BLaER1 treated with 17β-estradiol and CSF1 and Interleukin-3, amounts not matched to agents 10 nM and 100 nM (cell line): Measurements from ENCODE around the gene SUN1.
"Not testable (repeated sequence)": the region's sequence is repeated elsewhere in the genome, so short reads cannot be mapped to it uniquely, and the experiment has no call there.

Experiments used
- H3K27ac ChIP-seq, 11 experiments: shearing (Covaris generic); formaldehyde crosslinking; 2 replicates each; pipeline ENCODE4 v1.8.1; 2022
- H3K27me3 ChIP-seq, 11 experiments: shearing (Covaris generic); formaldehyde crosslinking; 2 replicates each; pipeline ENCODE4 v1.8.1; 2022
- H3K36me3 ChIP-seq, 11 experiments: shearing (Covaris generic); formaldehyde crosslinking; 2 replicates each; pipeline ENCODE4 v1.8.1; 2022
- H3K4me1 ChIP-seq, 10 experiments: shearing (Covaris generic); formaldehyde crosslinking; 2 replicates each; pipeline ENCODE4 v1.8.1; 2022
- H3K4me2 ChIP-seq, 11 experiments: shearing (Covaris generic); formaldehyde crosslinking; 2 replicates each; pipeline ENCODE4 v1.8.1; 2022
- H3K4me3 ChIP-seq, 10 experiments: shearing (Covaris generic); formaldehyde crosslinking; 2 replicates each; pipeline ENCODE4 v1.8.1; 2022
- H3K9ac ChIP-seq, 11 experiments: shearing (Covaris generic); formaldehyde crosslinking; 2 replicates each; pipeline ENCODE4 v1.8.1; 2022
- H3K9me3 ChIP-seq, 11 experiments: shearing (Covaris generic); formaldehyde crosslinking; replicated peaks in 1 of 11; 2 replicates each; pipeline ENCODE4 v1.8.1; 2022
- H4K20me1 ChIP-seq, 11 experiments: shearing (Covaris generic); formaldehyde crosslinking; 2 replicates each; pipeline ENCODE4 v1.8.1; 2022
- Cebpa-rat ChIP-seq, 11 experiments: shearing (Covaris generic); IDR thresholded peaks; 2 replicates each; pipeline ENCODE4 v1.8.1; 2022

Gene SUN1

DNA sequence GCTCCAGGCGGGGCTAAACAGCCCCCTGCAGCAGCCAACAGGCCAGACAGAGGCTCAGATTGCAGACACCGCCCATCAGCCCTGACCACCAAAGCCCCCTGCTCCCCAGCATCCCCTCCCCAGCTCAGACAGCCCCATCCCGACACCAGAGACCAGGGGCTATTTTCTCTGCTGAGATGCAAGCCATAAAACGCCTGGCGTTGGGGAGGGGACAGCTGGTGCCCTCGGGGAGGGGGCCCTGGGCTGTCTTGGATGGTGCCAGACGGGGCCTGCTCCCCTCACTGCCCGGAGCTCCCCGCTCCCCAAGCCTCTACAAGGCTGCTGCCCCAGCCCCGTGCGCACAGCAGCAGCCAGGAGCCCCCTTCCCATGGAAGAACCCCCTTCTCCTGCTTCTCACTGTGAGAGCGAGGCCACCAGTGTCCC is 75.9 kb downstream of the SUN1 start:
- H3K36me3 ChIP-seq = peaks cover 11 to 54% (median 23%) of the 10 kb centered on the region in 11 experiments; a peak in 19 of 22 replicates
- H4K20me1 ChIP-seq = peaks cover 26 to 63% (median 39%) of the 10 kb centered on the region in 11 experiments; a peak in 21 of 22 replicates
- TF ChIP-seq Cebpa-rat (IDR thresholded peaks at IDR 0.05) = no peak
- peak overlapping the region in 3 of 11 experiments; percentile 35 to 79 (median 78); a peak in 5 of 22 replicates for H3K27ac ChIP-seq
- peaks cover 27 to 85% (median 60%) of the 10 kb centered on the region in 10 experiments for H3K4me1 ChIP-seq
- peaks cover 4 to 53% (median 30%) of the 10 kb centered on the region in 11 experiments; a peak in 21 of 22 replicates for H3K27me3 ChIP-seq
- no peak overlapping the region; a peak in 1 of 20 replicates for H3K4me3 ChIP-seq
- peak overlapping the region in 10 of 11 experiments; percentile 78 to 98 (median 90); a peak in 16 of 22 replicates for H3K4me2 ChIP-seq
- peak overlapping the region in 8 of 11 experiments; percentile 12 to 74 (median 40); a peak in 10 of 22 replicates for H3K9ac ChIP-seq
- H3K9me3 ChIP-seq = no peaks in the 10 kb centered on the region

DNA sequence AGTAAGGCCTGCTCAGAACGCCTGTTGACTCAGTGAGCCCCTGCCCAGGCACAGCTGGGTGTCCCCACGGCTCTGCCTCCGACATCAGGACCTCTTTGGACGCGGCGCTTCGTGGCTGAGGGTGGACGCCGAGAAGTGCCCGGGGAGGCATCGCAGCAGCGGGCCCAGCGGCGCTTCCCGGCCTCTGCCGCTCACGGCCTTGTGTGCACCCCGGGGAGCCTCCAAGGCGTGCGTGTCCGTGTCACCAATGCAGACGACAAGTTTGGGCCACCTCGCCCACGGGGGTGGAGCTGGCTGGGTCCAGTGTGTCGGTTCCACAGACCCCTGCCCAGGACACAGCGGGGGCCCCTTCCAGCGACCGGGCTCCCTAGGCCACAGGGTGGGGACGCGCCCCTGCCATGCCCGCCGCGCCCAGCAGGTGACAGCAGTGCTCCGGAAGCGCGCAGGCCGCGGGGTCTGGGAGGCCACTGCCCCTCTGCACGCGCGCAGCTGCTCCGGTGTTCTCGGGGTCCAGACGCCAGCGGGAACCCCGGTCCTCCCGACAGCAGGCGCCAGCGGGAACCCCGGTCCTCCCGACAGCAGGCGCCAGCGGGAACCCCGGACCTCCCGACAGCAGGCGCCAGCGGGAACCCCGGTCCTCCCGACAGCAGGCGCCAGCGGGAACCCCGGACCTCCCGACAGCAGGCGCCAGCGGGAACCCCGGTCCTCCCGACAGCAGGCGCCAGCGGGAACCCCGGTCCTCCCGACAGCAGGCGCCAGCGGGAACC is 76.5 kb downstream of the SUN1 start:
- Histone ChIP-seq H4K20me1 (peaks cover 26 to 59% (median 34%) of the 10 kb centered on the region in 11 experiments; a peak in 21 of 22 replicates), H3K27me3 (peaks cover 4 to 53% (median 30%) of the 10 kb centered on the region in 11 experiments; a peak in 21 of 22 replicates), H3K4me1 (peaks cover 27 to 85% (median 59%) of the 10 kb centered on the region in 10 experiments), H3K36me3 (peaks cover 11 to 53% (median 18%) of the 10 kb centered on the region in 11 experiments; a peak in 20 of 22 replicates), H3K9ac (peak overlapping the region in 9 of 11 experiments; percentile 12 to 74 (median 39); a peak in 16 of 22 replicates), H3K4me2 (peak overlapping the region; percentile 77 to 99 (median 89)), H3K27ac (peak overlapping the region in 4 of 11 experiments; percentile 47 to 79 (median 64); a peak in 6 of 22 replicates), H3K4me3 (peak overlapping the region; percentile 26 to 57 (median 42); a peak in 18 of 20 replicates)
- H3K9me3 ChIP-seq = not testable (repeated sequence)

DNA sequence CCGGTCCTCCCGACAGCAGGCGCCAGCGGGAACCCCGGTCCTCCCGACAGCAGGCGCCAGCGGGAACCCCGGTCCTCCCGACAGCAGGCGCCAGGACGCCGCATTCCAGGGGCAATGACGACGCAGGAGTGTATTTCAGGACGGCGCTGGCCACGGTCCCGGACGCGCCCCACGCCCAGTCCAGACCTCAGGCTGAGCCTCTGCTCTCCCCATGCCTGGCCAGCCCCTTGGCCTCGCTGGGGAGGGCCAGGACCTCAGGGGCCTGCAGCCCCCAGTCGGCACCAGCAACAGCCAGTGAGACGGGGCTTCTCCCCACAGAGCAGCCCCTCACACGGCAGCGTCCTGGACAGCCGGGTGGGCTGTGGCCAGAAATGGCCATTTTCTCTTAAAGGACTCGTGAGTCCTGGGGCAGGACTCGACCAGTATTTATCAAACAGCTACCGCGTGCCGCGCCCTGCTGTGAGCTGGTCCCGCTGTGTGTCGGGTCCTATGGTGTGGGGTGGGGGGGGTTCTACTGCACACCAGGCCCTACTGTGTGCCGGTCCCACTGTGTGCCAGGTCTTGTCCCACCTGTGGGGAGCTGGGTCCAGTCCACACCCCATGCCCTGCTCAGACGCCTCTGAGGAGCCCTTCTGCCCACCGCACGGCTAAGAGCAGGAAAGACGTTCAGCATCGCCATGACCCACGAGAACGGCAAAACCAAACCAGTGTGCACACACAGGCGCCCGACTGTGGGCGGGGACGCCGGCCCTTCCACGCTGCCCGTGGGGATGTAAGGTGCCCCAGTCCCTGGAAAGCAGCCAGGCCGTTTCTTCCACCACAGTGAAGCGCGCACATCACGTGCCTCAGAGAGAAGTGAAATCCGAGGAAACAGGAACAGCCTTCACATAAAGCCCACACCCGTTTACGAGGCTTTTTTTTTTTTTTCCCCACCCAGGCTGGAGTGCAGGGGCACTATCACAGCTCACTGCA is 77.4 kb downstream of the SUN1 start:
- peak overlapping the region; percentile 33 to 76 (median 54); a peak in 19 of 22 replicates for H3K9ac ChIP-seq
- H3K4me3 ChIP-seq = peak overlapping the region in 9 of 10 experiments; percentile 26 to 53 (median 42); a peak in 16 of 20 replicates
- H3K27ac ChIP-seq = peak overlapping the region in 10 of 11 experiments; percentile 18 to 79 (median 46); a peak in 15 of 22 replicates
- H4K20me1 ChIP-seq = peaks cover 21 to 61% (median 29%) of the 10 kb centered on the region in 11 experiments; a peak in 21 of 22 replicates
- peak overlapping the region; percentile 77 to 99 (median 89) for H3K4me2 ChIP-seq
- TF ChIP-seq Cebpa-rat (IDR thresholded peaks at IDR 0.05) = no peak
- H3K4me1 ChIP-seq = peaks cover 27 to 85% (median 66%) of the 10 kb centered on the region in 10 experiments
- H3K36me3 ChIP-seq = peaks cover 4 to 53% (median 13%) of the 10 kb centered on the region in 11 experiments; a peak in 20 of 22 replicates
- peaks cover 4 to 50% (median 30%) of the 10 kb centered on the region in 11 experiments; a peak in 21 of 22 replicates for H3K27me3 ChIP-seq
- peaks cover 0 to 10% (median 0%) of the 10 kb centered on the region in 11 experiments; a peak in 1 of 22 replicates for H3K9me3 ChIP-seq

DNA sequence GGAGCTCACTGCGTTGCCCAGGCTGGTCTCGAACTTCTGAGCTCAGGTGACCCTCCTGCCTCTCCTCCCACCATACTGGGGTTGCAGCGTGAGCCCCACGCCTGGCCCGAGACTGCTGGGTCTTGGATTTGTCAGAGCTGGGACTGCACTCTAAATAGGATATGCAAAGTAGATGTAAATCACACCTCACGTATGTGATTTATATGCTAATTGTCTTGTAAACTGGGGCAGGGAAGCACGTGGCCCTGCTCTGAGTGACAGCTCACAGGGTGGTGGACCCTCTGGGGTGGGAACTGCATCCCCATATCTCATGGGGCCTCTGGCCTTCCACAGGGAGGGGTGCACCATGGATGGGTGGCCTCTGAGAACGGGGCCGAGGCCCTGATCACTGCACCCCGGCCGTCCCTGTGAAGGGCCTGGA is 78.2 kb downstream of the SUN1 start:
- TF ChIP-seq Cebpa-rat (IDR thresholded peaks at IDR 0.05) = no peak
- peak overlapping the region in 9 of 11 experiments; percentile 19 to 78 (median 44); a peak in 14 of 22 replicates for H3K27ac ChIP-seq
- peak overlapping the region in 2 of 10 experiments; percentile 4 to 7; a peak in 2 of 20 replicates for H3K4me3 ChIP-seq
- H4K20me1 ChIP-seq = peaks cover 16 to 65% (median 35%) of the 10 kb centered on the region in 11 experiments; a peak in 21 of 22 replicates
- H3K4me2 ChIP-seq = peak overlapping the region; percentile 77 to 99 (median 89)
- H3K36me3 ChIP-seq = peaks cover 6 to 56% (median 12%) of the 10 kb centered on the region in 11 experiments; a peak in 15 of 22 replicates
- H3K9me3 ChIP-seq = peaks cover 0 to 10% (median 0%) of the 10 kb centered on the region in 11 experiments; a peak in 1 of 22 replicates
- H3K4me1 ChIP-seq = peaks cover 34 to 85% (median 69%) of the 10 kb centered on the region in 10 experiments
- peaks cover 4 to 42% (median 27%) of the 10 kb centered on the region in 11 experiments; a peak in 21 of 22 replicates for H3K27me3 ChIP-seq
- peak overlapping the region in 9 of 11 experiments; percentile 19 to 65 (median 33); a peak in 10 of 22 replicates for H3K9ac ChIP-seq

GRCh38 chr7:910931-911431 is 78.7 kb downstream of the SUN1 start:
- TF ChIP-seq Cebpa-rat (IDR thresholded peaks at IDR 0.05) = no peak
- Histone ChIP-seq H3K27ac (peak overlapping the region in 8 of 11 experiments; percentile 19 to 78 (median 46); a peak in 11 of 22 replicates), H3K36me3 (peaks cover 6 to 60% (median 13%) of the 10 kb centered on the region in 11 experiments; a peak in 15 of 22 replicates), H3K4me1 (peaks cover 40 to 89% (median 73%) of the 10 kb centered on the region in 10 experiments), H3K9me3 (peaks cover 0 to 10% (median 0%) of the 10 kb centered on the region in 11 experiments; a peak in 1 of 22 replicates), H3K27me3 (peaks cover under 1 to 37% (median 21%) of the 10 kb centered on the region in 11 experiments; a peak in 21 of 22 replicates), H3K4me2 (peak overlapping the region; percentile 77 to 99 (median 89)), H3K4me3 (peak overlapping the region in 1 of 10 experiments; percentile 7; a peak in 1 of 20 replicates), H3K9ac (peak overlapping the region in 7 of 11 experiments; percentile 19 to 54 (median 31); a peak in 6 of 22 replicates), H4K20me1 (peaks cover 11 to 65% (median 37%) of the 10 kb centered on the region in 11 experiments; a peak in 21 of 22 replicates)

DNA sequence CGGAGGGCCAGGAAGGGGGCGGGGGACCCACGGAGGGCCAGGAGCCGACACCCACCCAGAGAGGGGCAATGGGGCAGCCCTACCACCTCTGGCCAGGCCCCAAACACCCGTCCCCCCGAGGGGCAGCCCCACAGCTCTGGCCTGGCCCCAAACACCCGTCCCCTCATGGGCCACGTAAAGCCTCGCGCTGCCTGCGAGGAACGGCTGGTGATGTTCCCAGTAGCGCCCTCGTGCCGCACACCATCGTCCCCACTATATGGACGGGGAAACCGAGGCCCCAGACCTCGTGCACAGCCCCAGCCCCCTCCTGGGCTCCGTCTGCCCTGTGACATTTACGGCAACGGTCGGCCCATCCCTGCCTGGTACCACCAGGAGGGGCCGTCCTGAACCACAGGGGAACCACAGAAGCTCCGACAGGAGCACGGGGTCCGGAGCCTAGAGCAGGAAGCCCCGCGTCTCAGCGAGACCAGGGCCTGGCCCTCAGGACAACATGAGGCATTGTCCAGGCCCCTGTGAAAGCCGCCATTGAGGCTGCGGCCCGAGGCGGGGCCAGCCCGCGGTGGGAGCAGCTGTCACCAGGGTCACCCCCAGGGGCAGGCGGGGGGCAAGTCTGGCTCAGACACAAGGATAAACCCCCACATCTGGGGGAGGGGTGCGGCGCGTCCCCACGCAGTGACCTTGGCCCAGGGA is 79.7 kb downstream of the SUN1 start:
- H3K4me3 ChIP-seq = no peak overlapping the region
- H3K27me3 ChIP-seq = peaks cover 0 to 28% (median 13%) of the 10 kb centered on the region in 11 experiments; a peak in 18 of 22 replicates
- no peak for TF ChIP-seq Cebpa-rat (IDR thresholded peaks at IDR 0.05)
- H3K36me3 ChIP-seq = peaks cover 6 to 62% (median 14%) of the 10 kb centered on the region in 11 experiments; a peak in 15 of 22 replicates
- 0 out of 22 replicates have a peak overlapping the region, but pooled peaks of 1 of the 11 experiments have one; percentile 19 for H3K9ac ChIP-seq
- H3K27ac ChIP-seq = peak overlapping the region in 1 of 11 experiments; percentile 15; a peak in 1 of 22 replicates
- peaks cover 0 to 10% (median 0%) of the 10 kb centered on the region in 11 experiments; a peak in 1 of 22 replicates for H3K9me3 ChIP-seq
- peak overlapping the region in 6 of 11 experiments; percentile 30 to 73 (median 64); a peak in 11 of 22 replicates for H3K4me2 ChIP-seq
- peaks cover 46 to 94% (median 80%) of the 10 kb centered on the region in 10 experiments for H3K4me1 ChIP-seq
- peaks cover 6 to 61% (median 35%) of the 10 kb centered on the region in 11 experiments; a peak in 21 of 22 replicates for H4K20me1 ChIP-seq
